Caco-2 (cell line): Measurements from ENCODE around the gene SPATS2L. TPM values are rescaled to one million over a fixed set of nuclear protein-coding genes. Genes with fewer than 3 reads are reported as not detected.

Source experiments
- BruUV-seq: library from RNA; stranded (reverse); fragments of 400-500 nt; replicated peaks from 2 replicates; lab custom pipeline; 2021; lab: Mats Ljungman, UMichigan
- CTCF ChIA-PET: fragments of 300-600 bp; sonication (Branson Sonifier 250); formaldehyde crosslinking; loops from one replicate; lab custom pipeline; 2022; ENCODE audit warnings: antibody characterized with exemption; lab: Charles Lee
- POLR2A ChIA-PET: fragments of 300-600 bp; sonication (Branson Sonifier 250); formaldehyde crosslinking; loops from one replicate; lab custom pipeline; 2022; ENCODE audit warnings: antibody characterized with exemption; lab: Charles Lee
- DNase-seq, 2 experiments: peaks; one replicate each; pipeline versions ENCODE4 v3.0.0 to v3.0.0-alpha.2; 2020 to 2022
- H3K27me3 ChIP-seq: replicated peaks from 2 replicates; pipeline ENCODE4 v1.6.0; 2011; ENCODE audit warnings: low read length; ENCODE audit not compliant: control insufficient read depth, insufficient read depth
- H3K36me3 ChIP-seq: 2 replicates; pipeline ENCODE4 v1.5.1; 2011; ENCODE audit warnings: low read length; ENCODE audit not compliant: control insufficient read depth, insufficient read depth
- H3K4me1 ChIP-seq: fragments of 250-450 bp; sonication (Bioruptor Pico); 2 replicates; pipeline ENCODE4 v1.5.1; 2020; ENCODE audit warnings: mild to moderate bottlenecking
- H3K4me3 ChIP-seq: 2 replicates; pipeline ENCODE4 v1.5.1; 2011; ENCODE audit warnings: low read depth, mild to moderate bottlenecking, control low read depth, low read length
- H3K9me3 ChIP-seq: fragments of 250-450 bp; sonication (Bioruptor Pico); 2 replicates; pipeline ENCODE4 v1.5.1; 2020; ENCODE audit warnings: mild to moderate bottlenecking, moderate library complexity
- H3K27ac Mint-ChIP-seq: one replicate; pipeline ENCODE4 v1.8.0; 2022; ENCODE audit warnings: mixed read lengths; ENCODE audit not compliant: unreplicated experiment
- H3K27me3 Mint-ChIP-seq: one replicate; pipeline ENCODE4 v1.8.0; 2022; ENCODE audit warnings: mixed read lengths; ENCODE audit not compliant: insufficient read depth, unreplicated experiment
- H3K36me3 Mint-ChIP-seq: one replicate; pipeline ENCODE4 v1.8.0; 2022; ENCODE audit warnings: mild to moderate bottlenecking, mixed read lengths; ENCODE audit not compliant: insufficient read depth, unreplicated experiment
- H3K4me1 Mint-ChIP-seq: one replicate; pipeline ENCODE4 v1.8.0; 2022; ENCODE audit warnings: low read depth, mixed read lengths; ENCODE audit not compliant: unreplicated experiment
- H3K4me3 Mint-ChIP-seq: one replicate; pipeline ENCODE4 v1.8.0; 2022; ENCODE audit warnings: mild to moderate bottlenecking, moderate library complexity, mixed read lengths; ENCODE audit not compliant: unreplicated experiment
- H3K9me3 Mint-ChIP-seq: one replicate; pipeline ENCODE4 v1.8.0; 2022; ENCODE audit warnings: mixed read lengths; ENCODE audit not compliant: unreplicated experiment
- CTCF ChIP-seq, 2 experiments: fragments of 200-600 bp in 1 of 2; IDR thresholded peaks; 1 replicate in 1 of 2; 2 replicates in 1 of 2; pipeline versions ENCODE4 v1.5.1 to v1.8.0; 2011 to 2022; ENCODE audit warnings: antibody characterized with exemption in 1 of 2, control low read depth in 1 of 2, inconsistent platforms in 1 of 2, low read depth in 1 of 2, low read length in 1 of 2, mild to moderate bottlenecking in 1 of 2, moderate library complexity in 1 of 2; ENCODE audit not compliant: insufficient read depth in 1 of 2, severe bottlenecking in 1 of 2, unreplicated experiment in 1 of 2
- intact Hi-C: fragments of 100-400 bp; cut with micrococcal nuclease; formaldehyde crosslinking; loops from one replicate; pipeline ENCODE4 v1.10.0; 2022; ENCODE audit not compliant: unreplicated experiment
- total RNA-seq: library from RNA; stranded (reverse); gene quantifications from 2 replicates; pipeline ENCODE4 v1.2.3, GENCODE V29; 2022

SPATS2L gene
- total RNA-seq, 1 experiment from 2014 or later: 196 TPM

GRCh38 chr2:200345975-200346374 is 39.5 kb downstream of the SPATS2L start:
- H3K9me3 ChIP-seq: no peaks in the 10 kb centered on the region
- intact Hi-C loops: no loop called here
- Mint-ChIP-seq H3K9me3 (no peaks in the 10 kb centered on the region), H3K4me1 (peaks cover 48% of the 10 kb centered on the region), H3K27ac (peak overlapping the region; percentile 16), H3K4me3 (no peak overlapping the region), H3K36me3 (peaks cover 87% of the 10 kb centered on the region), H3K27me3 (no peaks in the 10 kb centered on the region)
- DNase-seq: no peak
- CTCF ChIA-PET: no interaction called here
- no peaks in the 10 kb centered on the region for H3K27me3 ChIP-seq
- peaks cover 3% of the 10 kb centered on the region for H3K36me3 ChIP-seq
- no TSS peak for BruUV-seq
- POLR2A ChIA-PET: no interaction called here
- H3K4me1 ChIP-seq: peaks cover 15% of the 10 kb centered on the region
- no peak overlapping the region for H3K4me3 ChIP-seq
- no peak for TF ChIP-seq CTCF (IDR thresholded peaks at IDR 0.05; ENCODE audit: insufficient read depth in 1 of 2, low read depth in 1 of 2, low read length in 1 of 2, severe bottlenecking in 1 of 2, unreplicated experiment in 1 of 2)

- Mint-ChIP-seq H3K27me3 (no peaks in the 10 kb centered on the region), H3K4me1 (peaks cover 54% of the 10 kb centered on the region), H3K4me3 (no peak overlapping the region), H3K9me3 (no peaks in the 10 kb centered on the region), H3K27ac (peak overlapping the region; percentile 47), H3K36me3 (peaks cover 75% of the 10 kb centered on the region)
- no TSS peak for BruUV-seq
- Histone ChIP-seq H3K27me3 (no peaks in the 10 kb centered on the region), H3K4me3 (no peak overlapping the region), H3K4me1 (peaks cover 25% of the 10 kb centered on the region), H3K36me3 (peaks cover 3% of the 10 kb centered on the region), H3K9me3 (no peaks in the 10 kb centered on the region)
- no peak for TF ChIP-seq CTCF (IDR thresholded peaks at IDR 0.05; ENCODE audit: insufficient read depth in 1 of 2, low read depth in 1 of 2, low read length in 1 of 2, severe bottlenecking in 1 of 2, unreplicated experiment in 1 of 2)
- ChIA-PET POLR2A (no interaction called here), CTCF (no interaction called here)
- DNase-seq: no peak
- intact Hi-C loops: no loop called here
These were observed 40.8 kb downstream of the SPATS2L start for GRCh38 chr2:200347301-200347700.

GRCh38 chr2:200348897-200349563 is 42.5 kb downstream of the SPATS2L start:
- peak overlapping the region; percentile 87 for H3K27ac Mint-ChIP-seq
- intact Hi-C loops: no loop called here
- no peaks in the 10 kb centered on the region for H3K27me3 Mint-ChIP-seq
- no peak for TF ChIP-seq CTCF (IDR thresholded peaks at IDR 0.05; ENCODE audit: insufficient read depth in 1 of 2, low read depth in 1 of 2, low read length in 1 of 2, severe bottlenecking in 1 of 2, unreplicated experiment in 1 of 2)
- ChIA-PET POLR2A (no interaction called here), CTCF (no interaction called here)
- H3K4me1 ChIP-seq: peaks cover 42% of the 10 kb centered on the region
- peaks cover 80% of the 10 kb centered on the region for H3K36me3 Mint-ChIP-seq
- peaks cover 61% of the 10 kb centered on the region for H3K4me1 Mint-ChIP-seq
- H3K4me3 ChIP-seq: no peak overlapping the region
- peaks cover 3% of the 10 kb centered on the region for H3K36me3 ChIP-seq
- no peaks in the 10 kb centered on the region for H3K9me3 Mint-ChIP-seq
- DNase-seq: no peak
- H3K27me3 ChIP-seq: no peaks in the 10 kb centered on the region
- no peak overlapping the region for H3K4me3 Mint-ChIP-seq
- H3K9me3 ChIP-seq: no peaks in the 10 kb centered on the region
- BruUV-seq: no TSS peak
